HS-27A (cell line): Measurements from ENCODE around the gene PARP8.
"Not testable (repeated sequence)": the region's sequence is repeated elsewhere in the genome, so short reads cannot be mapped to it uniquely, and the experiment has no call there.

ENCODE experiments used
- DNase-seq: peaks from one replicate; pipeline ENCODE4 v3.0.0-alpha.2; 2012; ENCODE audit warnings: low read depth, missing footprints

PARP8 gene

DNA sequence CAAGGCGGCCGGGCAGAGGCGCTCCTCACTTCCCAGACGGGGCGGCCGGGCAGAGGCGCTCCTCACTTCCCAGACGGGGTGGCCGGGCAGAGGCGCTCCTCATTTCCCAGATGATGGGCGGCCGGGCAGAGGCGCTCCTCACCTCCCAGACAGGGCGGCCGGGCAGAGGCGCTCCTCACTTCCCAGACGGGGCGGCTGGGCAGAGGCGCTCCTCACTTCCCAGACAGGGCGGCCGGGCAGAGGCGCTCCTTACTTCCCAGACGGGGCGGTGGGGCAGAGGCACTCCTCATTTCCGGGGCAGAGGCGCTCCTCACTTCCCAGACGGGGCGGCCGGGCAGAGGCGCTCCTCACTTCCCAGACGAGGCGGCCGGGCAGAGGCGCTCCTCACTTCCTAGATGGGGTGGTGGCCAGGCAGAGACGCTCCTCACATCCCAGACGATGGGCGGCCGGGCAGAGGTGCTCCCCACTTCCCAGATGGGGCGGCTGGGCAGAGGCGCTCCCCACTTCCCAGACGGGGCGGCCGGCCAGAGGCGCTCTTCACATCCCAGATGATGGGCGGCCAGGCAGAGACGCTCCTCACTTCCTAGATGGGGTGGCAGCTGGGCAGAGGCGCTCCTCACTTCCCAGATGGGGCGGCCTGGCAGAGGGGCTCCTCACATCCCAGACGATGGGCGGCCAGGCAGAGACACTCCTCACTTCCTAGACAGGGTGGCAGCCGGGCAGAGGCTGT lies 108.2 kb downstream of the PARP8 start:
- not testable (repeated sequence) for DNase-seq

DNA sequence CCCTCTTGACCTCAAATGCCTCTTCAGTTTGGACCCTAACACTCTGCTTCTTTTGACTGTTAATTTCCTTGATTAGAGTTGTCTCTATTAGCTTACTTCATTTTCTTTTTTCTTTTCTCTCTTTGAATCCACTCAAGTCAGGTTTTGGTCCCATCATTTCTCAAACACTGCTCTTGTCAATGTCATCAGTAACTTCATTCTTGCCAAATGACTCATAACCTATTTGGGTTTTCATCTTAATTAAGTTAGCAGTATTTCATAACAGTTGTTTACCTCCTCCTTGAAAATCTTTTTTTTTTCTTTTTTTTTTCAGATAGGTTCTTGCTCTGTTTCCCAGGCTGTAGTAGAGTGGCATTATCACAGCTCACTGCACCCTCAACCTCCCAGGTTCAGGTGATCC lies 119.6 kb downstream of the PARP8 start:
- no peak for DNase-seq

DNA sequence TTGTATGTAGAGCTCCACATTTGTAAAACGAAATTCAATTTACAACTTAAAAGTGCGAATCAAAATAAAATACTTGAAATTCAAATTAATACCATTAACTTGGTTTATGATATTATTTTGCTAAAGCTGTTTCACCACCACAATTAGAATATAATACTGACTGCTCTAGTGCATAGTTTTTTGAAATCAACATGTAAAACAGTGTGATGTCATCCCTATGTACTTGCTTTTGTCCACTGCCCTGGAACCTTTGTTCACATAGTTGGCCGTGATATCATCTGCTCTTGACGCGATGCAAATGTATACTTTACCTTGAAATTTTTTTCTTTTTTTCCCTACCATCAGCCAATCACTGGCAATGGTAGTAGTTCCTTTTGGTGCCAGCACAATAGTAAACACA lies 125.4 kb downstream of the PARP8 start:
- DNase-seq = no peak

DNA sequence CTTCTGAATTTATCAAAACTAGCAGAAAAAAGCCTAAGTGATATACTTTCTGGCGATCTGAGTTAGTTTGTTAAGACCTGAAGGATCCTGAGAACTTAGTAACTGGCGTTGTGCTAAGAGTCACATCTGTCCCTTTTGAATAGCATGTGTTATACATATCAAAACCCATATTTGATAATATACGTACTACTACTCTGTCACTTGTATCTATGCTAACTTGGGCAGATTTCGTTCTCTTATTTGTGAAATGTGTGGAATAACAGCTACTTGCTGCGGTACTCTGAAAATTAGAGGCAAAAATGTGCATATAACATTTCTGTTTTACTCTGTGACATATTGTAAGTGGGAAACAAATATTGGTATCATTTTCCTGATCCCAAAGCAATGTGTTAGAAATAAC lies 126.4 kb downstream of the PARP8 start:
- DNase-seq = no peak

DNA sequence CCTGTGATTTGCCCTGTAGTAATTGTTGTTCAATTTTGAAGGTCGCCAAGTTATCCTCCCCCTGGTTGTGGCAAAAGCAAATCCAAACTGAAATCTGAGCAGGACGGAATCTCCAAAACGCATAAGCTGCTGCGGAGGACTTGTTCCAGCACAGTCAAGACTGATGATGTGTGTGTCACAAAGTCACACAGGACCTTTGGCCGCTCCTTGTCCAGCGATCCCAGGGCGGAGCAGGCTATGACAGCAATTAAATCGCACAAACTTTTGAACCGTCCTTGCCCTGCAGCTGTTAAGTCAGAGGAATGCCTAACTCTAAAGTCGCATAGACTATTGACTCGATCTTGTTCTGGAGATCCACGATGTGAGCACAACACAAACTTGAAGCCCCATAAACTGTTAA lies 128.4 kb downstream of the PARP8 start:
- DNase-seq = no peak

DNA sequence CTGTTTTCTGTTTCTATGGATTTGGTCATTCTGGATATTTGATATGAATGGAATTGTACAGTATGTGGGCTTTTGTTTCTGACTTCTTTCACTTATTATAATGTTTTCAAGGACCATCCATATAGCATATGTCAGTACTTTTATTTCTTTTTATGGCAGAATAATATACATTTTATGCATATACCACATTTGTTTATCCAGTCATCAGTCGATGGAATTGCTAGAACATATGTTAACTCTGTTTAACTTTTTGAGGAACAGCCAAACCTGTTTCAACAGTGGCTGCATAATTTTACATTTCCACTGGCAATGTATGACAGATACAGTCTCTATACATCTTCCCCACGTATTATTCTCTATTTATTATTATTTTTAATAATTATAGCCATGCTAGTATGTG lies 131.6 kb downstream of the PARP8 start:
- DNase-seq = no peak

DNA sequence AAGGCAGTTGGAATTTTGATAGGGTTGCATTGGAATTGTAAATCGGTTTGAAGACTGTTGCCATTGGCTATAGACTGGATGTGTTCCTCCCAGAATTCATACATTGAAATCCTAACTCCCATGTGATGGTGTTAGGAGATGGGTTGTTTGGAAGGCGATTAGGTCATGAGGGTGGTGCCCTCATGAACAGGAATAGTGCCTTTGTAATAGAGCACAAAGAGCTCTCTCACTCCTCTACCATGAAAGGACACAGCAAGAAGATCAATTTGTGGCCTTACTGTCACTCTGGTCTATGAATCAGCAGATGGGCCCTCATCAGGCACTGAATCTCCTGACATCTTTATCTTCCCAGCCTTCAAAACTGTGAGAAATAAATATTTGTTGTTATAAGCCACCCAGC lies 133.2 kb downstream of the PARP8 start:
- no peak for DNase-seq

DNA sequence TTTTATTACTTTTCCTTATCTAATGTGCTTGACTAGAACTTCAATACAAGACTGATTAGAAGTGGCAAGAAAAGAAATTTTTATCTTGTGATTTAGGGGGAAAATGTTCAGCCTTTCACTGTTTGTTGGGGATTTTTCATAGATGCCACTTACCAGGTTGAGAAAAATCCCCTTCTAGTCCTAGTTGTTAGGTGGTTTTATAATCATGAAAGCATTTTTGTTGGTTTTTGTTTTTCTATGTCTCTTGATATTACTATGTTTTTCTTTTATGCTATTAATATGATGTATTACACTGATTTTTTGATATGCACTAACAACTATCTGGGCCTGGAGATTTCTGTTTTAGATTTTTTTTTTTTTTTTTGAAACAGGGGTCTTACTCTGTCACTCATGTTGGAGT lies 134.0 kb downstream of the PARP8 start:
- no peak for DNase-seq

DNA sequence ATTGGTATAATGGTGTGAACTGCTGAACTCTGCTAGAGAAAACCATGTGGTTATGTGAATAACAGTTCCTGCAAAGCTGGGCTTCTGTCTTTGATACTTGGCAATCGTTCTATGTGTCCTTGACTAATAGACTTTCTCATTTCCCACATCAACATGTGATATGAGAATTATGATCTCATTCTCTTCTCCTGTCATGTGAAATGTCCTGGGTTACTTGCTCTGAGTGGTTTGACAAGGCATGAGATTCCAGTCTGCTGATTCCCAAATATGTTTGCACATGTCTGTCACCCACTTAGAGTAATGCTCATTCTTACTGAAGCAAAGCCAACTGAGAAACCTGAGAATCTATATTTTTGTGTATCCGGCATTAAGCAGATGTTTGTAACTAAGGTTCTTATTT lies 141.2 kb downstream of the PARP8 start:
- DNase-seq = no peak

DNA sequence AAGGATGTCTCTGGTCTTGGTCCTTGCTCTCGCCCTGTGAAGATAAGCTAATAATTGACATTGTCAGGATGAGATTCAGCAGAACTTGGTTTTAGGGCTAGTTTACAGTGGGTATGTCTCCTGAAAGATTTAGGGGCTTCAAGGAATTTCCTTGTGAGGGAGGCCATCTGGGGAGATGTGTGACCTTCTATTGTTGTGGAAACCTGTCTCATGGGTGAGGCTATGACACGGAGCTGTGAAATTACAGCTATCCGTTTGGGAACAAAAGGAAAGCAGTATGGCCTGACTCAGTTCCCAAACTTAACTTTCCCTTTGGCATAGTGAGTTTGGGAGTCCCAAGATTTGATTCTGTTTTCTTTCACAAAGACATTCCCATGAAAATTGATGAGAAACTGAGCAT lies 142.0 kb downstream of the PARP8 start:
- no peak for DNase-seq

DNA sequence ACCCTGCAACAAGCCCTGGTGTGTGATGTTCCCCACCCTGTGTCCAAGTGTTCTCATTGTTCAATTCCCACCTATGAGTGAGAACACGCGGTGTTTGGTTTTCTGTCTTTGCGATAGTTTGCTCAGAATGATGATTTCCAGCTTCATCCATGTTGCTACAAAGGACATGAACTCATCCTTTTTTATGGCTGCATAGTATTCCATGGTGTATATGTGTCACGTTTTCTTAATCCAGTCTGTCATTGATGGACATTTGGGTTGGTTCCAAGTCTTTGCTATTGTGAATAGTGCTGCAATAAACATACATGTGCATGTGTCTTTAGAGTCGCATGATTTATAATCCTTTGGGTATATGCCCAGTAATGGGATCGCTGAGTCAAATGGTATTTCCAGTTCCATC lies 145.3 kb downstream of the PARP8 start:
- not testable (repeated sequence) for DNase-seq

DNA sequence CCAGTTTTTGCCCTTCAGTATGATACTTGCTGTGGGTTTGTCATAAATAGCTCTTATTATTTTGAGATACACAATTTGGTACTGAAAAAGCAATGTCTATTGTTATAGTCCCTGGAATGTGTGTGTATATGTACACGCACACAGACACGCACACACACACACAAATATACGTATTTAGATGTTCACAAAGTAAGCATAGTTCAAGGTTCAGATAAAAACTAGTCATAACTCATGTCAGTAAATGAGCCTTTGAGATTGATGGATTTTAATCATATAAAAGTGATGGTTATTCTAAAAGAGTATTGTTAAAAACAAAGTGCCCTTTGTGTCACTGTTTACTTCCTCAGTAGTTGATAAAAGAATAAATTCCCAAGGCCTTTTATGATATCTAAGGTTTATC lies 147.3 kb downstream of the PARP8 start:
- no peak for DNase-seq

DNA sequence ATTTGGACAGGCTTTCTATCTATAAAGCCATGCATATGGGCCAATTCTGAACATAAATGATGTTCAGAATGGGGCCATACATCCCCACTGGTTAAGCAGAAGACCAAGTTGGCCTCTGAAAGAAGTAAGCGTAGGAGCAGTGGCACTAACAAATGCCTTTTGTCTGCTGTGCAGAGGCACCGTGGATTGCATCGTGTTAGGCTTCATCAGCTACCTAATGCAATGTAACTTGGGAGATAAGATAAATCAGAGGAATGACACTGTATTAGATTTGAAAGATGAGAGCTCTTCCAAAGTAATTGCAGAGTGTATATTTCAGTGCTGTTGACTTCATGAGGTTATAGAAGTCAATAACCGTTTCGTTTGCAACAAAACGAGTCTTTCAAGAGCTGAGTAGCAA lies 148.1 kb downstream of the PARP8 start:
- DNase-seq = no peak

DNA sequence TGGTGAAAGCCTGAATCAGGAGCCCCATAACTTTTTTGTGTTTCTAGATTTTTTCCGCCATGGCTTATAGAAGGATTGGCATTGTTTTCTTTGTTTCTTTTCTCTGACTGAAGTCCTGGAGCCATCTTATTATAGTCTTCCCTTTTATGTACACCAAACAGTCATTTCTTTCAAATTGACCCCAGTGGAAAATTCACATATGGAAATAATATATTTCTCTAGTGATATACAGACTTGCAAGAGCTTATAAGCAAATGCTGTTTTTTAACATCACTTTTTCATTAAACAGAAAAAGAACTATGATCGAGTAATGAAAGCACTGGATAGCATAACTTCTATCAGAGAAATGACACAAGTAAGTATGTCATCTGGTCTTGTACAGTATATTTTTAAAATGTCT lies 155.6 kb downstream of the PARP8 start:
- DNase-seq = no peak

DNA sequence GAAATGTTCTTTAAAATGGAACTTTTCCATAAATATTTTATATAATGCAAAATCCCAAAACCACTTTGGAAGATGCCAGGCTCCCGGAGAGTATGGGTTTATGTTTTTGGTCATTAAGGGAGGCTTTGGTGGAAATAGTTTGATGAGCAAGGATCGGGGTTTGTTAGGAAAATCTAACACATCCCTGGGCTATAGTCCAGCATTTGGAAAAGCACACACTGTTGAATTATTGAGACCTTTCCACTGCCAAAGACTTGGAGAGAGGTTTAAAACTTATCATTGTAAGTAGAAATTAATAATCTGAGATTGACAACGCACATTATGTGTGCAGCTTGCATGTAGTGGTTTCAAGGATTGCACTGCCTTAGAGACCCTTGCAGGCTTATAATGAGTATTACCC lies 156.3 kb downstream of the PARP8 start:
- DNase-seq = no peak

DNA sequence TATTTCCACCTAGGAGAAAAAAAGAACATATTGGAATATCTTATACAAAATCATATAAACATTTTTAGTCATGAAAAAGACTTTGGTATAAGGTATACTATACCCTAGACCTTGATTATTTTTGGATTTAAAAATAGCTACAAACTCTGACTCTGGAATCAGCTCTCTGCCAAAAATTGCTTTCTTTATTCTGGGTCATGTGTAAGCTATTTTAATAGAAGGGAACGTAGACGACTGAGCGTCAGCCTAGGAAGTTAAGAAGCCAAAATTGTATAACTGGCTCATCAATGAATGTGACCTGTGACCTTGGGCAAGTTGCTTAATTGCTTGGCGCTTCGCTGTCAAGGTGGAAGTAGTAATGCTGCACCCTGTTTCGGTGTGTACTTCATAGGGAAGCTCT lies 157.1 kb downstream of the PARP8 start:
- DNase-seq = no peak

DNA sequence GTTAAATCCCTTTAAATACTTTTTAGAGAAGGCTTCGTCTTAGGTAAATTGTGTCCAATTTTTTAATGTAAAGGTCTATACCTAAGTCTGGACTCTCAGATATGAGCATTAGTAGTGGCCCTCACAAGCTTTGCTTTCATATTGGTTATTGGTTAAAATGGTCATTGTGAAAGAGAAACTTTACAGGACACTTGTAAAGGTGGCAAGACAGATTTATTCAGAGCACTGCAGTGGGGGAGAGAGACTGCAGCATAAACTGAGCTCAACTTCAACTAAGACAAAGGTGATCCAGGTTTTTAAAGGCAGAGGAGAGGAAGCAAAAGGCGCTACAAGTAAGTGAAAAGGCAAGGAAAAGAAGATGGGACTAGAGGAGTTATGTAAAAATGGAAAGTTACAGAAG lies 157.7 kb downstream of the PARP8 start:
- no peak for DNase-seq

DNA sequence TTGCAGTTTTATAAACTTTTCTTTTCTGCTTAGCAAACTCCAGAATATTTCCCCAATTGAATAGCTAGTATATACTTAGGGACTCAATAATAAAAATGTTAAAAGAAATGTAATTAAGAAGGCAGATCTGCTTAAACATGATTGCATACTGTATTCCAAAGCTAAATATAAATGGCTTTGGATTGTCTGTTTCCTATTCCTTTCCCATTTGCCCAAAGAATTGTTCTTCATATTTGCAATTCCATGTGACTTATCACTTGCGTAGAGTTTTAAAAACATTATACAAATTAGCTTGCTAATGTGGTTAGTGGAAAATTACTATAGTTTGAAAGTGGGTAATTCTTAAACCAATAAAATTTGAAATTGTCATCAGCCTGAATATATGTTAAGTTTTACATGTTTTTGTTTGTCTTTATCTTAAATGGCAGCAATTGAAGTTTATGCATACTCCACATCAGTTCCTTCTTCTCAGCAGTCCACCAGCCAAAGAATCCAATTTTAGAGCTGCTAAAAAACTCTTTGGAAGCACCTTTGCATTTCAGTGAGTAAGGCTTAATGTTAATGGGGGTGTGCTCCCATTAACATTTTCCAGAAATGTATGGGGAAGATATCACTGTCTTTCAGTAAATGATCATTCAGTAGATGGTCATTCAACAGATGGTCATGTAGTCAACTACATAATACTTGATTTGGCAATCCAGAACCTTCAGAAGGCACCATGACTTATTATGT lies 161.2 kb downstream of the PARP8 start:
- DNase-seq = no peak

DNA sequence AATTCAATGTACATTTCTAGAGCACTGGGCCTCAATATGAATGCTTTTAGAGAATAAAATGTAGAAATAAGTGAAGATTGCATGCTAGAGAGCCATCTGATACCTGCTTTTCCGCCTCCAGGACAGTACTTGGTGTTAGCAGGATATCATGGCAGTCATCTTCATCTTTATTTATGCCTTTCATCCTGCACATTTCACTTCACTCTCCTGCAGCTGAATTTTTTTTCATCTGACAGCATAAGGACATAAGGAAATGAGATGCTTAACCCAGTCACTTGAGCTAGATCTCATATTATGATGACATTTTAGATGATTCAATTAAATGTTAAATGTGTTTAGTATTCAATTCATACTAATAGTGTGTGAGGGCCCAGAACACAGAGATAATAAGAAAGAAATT lies 162.6 kb downstream of the PARP8 start:
- no peak for DNase-seq

DNA sequence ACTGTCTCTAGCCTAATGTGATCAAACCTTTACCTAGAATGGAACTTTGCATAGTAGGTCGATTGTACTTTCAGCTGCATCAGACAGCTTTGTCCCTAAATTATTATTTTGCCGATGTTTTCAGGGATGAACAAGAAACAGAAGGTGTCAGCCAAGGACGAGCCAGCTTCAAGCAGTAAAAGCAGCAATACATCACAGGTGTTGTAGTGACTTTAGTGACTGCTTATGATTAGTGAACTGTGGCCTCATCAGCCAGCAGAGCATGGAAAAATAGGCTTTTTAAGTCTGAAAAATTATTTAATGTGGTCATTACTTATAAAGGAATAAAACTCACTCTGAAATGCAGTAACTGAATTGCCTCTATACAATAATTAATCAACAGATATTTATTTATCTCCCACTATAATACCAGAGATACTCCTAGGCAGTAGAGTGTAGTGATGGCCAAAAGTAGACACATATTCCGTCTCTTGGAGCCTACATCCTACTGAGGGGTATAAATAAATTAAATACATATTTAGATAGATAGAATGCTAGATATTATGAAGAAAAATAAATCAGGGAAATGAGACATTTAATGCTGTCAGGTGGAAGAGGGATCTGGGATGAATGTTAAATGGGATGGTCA lies 166.3 kb downstream of the PARP8 start:
- no peak for DNase-seq

DNA sequence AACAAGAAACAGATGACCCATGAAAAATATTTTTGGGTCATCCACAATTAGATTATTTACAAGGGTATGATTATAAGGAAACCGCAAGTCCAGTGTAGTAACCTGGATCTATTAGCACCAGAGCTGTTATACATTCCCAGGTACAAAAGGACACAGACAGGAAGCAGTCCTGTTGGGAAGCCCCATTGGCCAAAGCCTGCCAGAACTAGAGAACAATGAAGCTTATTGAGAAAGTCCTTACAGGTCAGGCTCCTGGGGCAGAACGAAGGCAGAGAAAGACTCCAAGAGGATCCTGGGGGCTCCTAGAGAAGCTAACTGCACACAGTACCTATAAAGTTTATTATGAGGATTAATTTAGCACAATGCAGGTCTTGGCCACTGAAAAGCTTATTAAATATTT lies 169.9 kb downstream of the PARP8 start:
- DNase-seq = no peak

DNA sequence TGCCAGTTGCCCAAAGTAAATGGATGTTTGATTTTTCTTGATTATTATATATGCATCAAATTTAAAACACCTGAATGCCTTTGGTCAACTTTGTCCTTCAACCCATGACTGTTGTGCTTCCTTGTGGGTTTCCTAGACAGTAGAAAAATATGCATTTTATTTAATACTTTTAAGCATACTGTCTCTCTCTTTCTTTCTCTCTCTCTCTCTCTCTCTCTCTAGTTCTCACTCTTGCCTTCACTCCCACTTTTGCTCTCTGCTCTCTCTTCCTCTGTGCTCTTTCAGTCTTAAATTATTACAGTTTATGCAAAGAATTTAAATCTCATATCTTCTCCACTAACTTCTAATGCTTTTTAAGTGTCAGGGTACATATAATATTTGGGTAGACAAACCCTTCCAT lies 173.0 kb downstream of the PARP8 start:
- no peak for DNase-seq

DNA sequence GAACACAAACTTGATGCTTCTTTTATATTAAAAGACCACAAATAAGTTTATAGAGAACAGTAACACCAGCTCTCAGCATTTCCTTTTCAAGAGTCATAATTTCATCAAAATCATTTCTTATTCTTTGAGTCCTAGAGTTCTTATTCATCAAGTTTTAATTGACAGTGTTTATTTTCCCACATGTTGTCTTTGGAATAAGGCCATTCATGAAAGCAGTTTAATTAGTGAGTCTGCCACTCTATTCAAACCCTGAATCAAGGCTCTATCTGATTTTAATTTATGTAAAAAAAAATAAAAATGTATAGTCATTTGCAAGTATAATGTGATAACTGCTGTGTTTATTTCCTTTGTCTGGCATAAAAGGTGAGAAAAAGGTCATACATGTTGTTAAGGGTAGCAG lies 176.7 kb downstream of the PARP8 start:
- DNase-seq = no peak

DNA sequence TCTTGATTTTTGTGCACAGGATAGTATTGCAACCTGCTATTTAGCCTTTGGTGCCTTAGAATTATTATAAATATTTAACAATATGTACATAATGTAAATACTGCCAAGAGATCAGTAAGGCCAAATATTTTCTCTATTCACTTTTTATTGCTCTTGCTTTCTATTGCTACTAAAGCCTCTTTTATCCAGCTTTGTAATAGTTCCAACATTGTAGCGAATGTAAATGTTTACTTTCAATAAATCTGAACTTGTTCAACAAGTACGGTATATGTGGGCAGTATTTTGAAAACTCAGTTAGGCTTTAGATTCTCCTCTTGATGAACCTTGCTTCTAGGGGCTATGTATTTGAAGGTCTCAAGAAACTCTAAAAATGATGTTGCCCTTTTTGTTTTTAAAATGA lies 179.8 kb downstream of the PARP8 start:
- DNase-seq = no peak
